Measurements from ENCODE around the gene OXCT1. TPM values are rescaled to one million over a fixed set of nuclear protein-coding genes. Genes with fewer than 3 reads are reported as not detected.

The OXCT1 gene
- total and polyA plus RNA-seq, 2 of the 8 experiments (the other 6 are each of a cell fraction or from before 2014, with no cell fraction given): 10.1 to 28.2 TPM

DNA sequence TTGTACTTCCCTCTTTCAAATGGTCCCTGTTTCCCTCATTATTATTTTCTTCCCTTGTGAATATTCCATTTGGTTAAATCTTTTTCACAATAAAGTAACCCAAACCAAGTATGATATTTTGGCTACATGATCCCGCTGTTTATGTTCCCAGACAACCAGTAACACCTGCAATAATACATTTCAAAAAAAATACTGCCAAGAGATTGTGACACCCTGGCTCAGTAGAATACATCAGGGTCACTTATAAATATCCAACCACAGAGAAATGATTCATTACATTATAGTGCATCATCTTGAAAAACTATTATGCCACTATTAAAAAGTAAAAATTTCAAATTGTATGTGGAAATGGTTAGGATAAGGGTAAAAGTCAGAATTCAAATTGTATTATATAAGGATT, 7.2 kb upstream of the OXCT1 start:
- DNase-seq (ENCODE audit: low read depth in 1 of 2, low spot score in 2 of 2) (no peak), FAIRE-seq (no peak)
- 81% methylated on average over 1 of the region's 1 CpG; no CpG with 5 or more reads in 1 of the 2 experiments for WGBS, 2 experiments (ENCODE audit: extremely low coverage in 1 of 2, insufficient coverage in 1 of 2, insufficient read length in 1 of 2, insufficient replicate concordance in 2 of 2, low coverage in 1 of 2, low lambda C conversion rate in 2 of 2, missing lambda C conversion rate in 1 of 2)
- Histone ChIP-seq H2BK120ac (replicated peaks; ENCODE audit: low read depth, low read length) (no peak overlapping the region), H3K56ac (replicated peaks; ENCODE audit: insufficient read length, low read depth, low read length) (no peak overlapping the region), H4K5ac (ENCODE audit: insufficient read length, low read depth, low read length) (no peak overlapping the region), H2BK5ac (ENCODE audit: low read depth, low read length) (no peak overlapping the region), H3K4ac (replicated peaks; ENCODE audit: insufficient read length, low read depth, low read length) (no peak overlapping the region), H3K23me2 (ENCODE audit: low read depth, low read length) (no peaks in the 10 kb centered on the region), H4K8ac (ENCODE audit: extremely low read depth, insufficient read depth, low read length) (no peak overlapping the region), H3K9ac (replicated peaks in 1 of 4; ENCODE audit: extremely low read depth in 1 of 4, low read depth in 3 of 4, low read length in 3 of 4) (no peak overlapping the region), H2BK15ac (ENCODE audit: low read length) (no peak overlapping the region), H3K79me2 (ENCODE audit: control insufficient read depth in 1 of 2, insufficient read depth in 2 of 2, low read length in 2 of 2) (no peaks in the 10 kb centered on the region), H2BK20ac (ENCODE audit: low read length) (no peak overlapping the region), H3K23ac (ENCODE audit: insufficient read length) (no peak overlapping the region), H3K27ac (ENCODE audit: low read depth, low read length) (no peak overlapping the region), H4K20me1 (replicated peaks in 1 of 2; ENCODE audit: control insufficient read depth in 1 of 2, insufficient read depth in 2 of 2, low read length in 2 of 2) (no peaks in the 10 kb centered on the region), H3K4me3 (ENCODE audit: extremely low read depth in 1 of 4, insufficient read depth in 2 of 4, low read depth in 3 of 4, low read length in 4 of 4) (no peak overlapping the region), H2AK5ac (ENCODE audit: low read depth, low read length) (no peak overlapping the region), H2AFZ (ENCODE audit: low read length) (no peak overlapping the region), H3K18ac (ENCODE audit: extremely low read depth, low read length) (no peak overlapping the region), H3K79me1 (ENCODE audit: low read depth, low read length) (no peaks in the 10 kb centered on the region), H4K91ac (replicated peaks; ENCODE audit: insufficient read length, low read length) (no peak overlapping the region), H2BK12ac (ENCODE audit: low read depth, low read length) (no peak overlapping the region), H3K27me3 (replicated peaks in 1 of 4; ENCODE audit: control insufficient read depth in 3 of 4, extremely low read depth in 1 of 4, insufficient read depth in 3 of 4, low read length in 3 of 4) (no peaks in the 10 kb centered on the region), H3K4me1 (replicated peaks in 1 of 4; ENCODE audit: control insufficient read depth in 3 of 4, insufficient read depth in 4 of 4, low read length in 3 of 4) (no peaks in the 10 kb centered on the region), H3K14ac (ENCODE audit: insufficient read length) (no peak overlapping the region), H3K9me3 (ENCODE audit: insufficient read depth in 2 of 2, low read depth in 1 of 2, low read length in 1 of 2) (no peaks in the 10 kb centered on the region), H3K4me2 (ENCODE audit: insufficient read depth in 1 of 2, low read depth in 2 of 2, low read length in 2 of 2) (no peak overlapping the region), H3K36me3 (ENCODE audit: control insufficient read depth in 2 of 4, insufficient read depth in 4 of 4, low read length in 3 of 4) (no peaks in the 10 kb centered on the region)
- POLR2A ChIA-PET (ENCODE audit: partially characterized antibody): no interaction called here
- TF ChIP-seq RXRA (IDR thresholded peaks at IDR 0.05; ENCODE audit: insufficient read depth, low read depth, low read length) (no peak), ZNF274 (IDR thresholded peaks at IDR 0.05; ENCODE audit: borderline replicate concordance, extremely low read depth, low read length) (no peak), RFX5 (IDR thresholded peaks at IDR 0.05; ENCODE audit: borderline replicate concordance, low read depth, low read length) (no peak), SRF (IDR thresholded peaks at IDR 0.05; ENCODE audit: low read depth, low read length) (no peak), SIN3A (conservative IDR thresholded peaks at IDR 0.05 in 1 of 2, IDR thresholded peaks at IDR 0.05 in 1 of 2; ENCODE audit: low read depth in 1 of 2, low read length in 2 of 2) (no peak), KDM4A (IDR thresholded peaks at IDR 0.05; ENCODE audit: low read depth, low read length, severe bottlenecking) (no peak)
- CTCF ChIA-PET (ENCODE audit: partially characterized antibody): no interaction called here

Data from H1 (cell line).